Gastroesophageal sphincter (tissue), 3 donors: Measurements from ENCODE around the gene LCE1E.

Experiments used
- CTCF ChIP-seq, 4 experiments: fragments of 200-600 bp in 2 of 4; fragments of 450-650 bp in 2 of 4; sonication (generic) in 1 of 4; IDR thresholded peaks; one replicate each; pipeline ENCODE4 v1.5.1; 2017 to 2019; ENCODE audit warnings: antibody characterized with exemption in 4 of 4, mild to moderate bottlenecking in 2 of 4, moderate library complexity in 2 of 4
- POLR2A ChIP-seq, 2 donors: fragments of 450-650 bp; IDR thresholded peaks; one replicate each; pipeline ENCODE4 v1.6.1; 2017; ENCODE audit warnings: antibody characterized with exemption in 2 of 2, mild to moderate bottlenecking in 2 of 2, moderate library complexity in 1 of 2

GRCh38 chr1:152777510-152778137, 8.4 kb upstream of the LCE1E start:
- TF ChIP-seq CTCF (IDR thresholded peaks at IDR 0.05) = no peak
- no peak for TF ChIP-seq POLR2A (IDR thresholded peaks at IDR 0.05)
